Activated CD8-positive, alpha-beta memory T cell treated with anti-CD3 and anti-CD28 coated beads, Interleukin-2, amount 50 U/mL, for 1 hour (primary cell): ENCODE results near the gene ABCB6.
A peak's percentile ranks its signal among the peaks of the same experiment; 100 is the strongest.
"Not testable (repeated sequence)": the region's sequence is repeated elsewhere in the genome, so short reads cannot be mapped to it uniquely, and the experiment has no call there.

ENCODE experiments used
- DNase-seq: peaks from one replicate; pipeline ENCODE4 v3.0.0-alpha.2; 2020; ENCODE audit errors: extremely low read depth

ABCB6 gene

GRCh38 chr2:219218732-219219701 lies at the start of gene ABCB6:
Gene ABCB6, minus strand, starts transcription at chr2:219218958. Its CDS starts 285 bp downstream, at chr2:219218673.
- DNase-seq: peak; percentile 71

GRCh38 chr2:219268294-219268693 lies 49.5 kb upstream of the ABCB6 start:
- no peak for DNase-seq

- no peak for DNase-seq
These were observed 48.1 kb upstream of the ABCB6 start for GRCh38 chr2:219266886-219267285.

- DNase-seq: no peak
These were observed 47.5 kb upstream of the ABCB6 start for GRCh38 chr2:219266232-219266631.

GRCh38 chr2:219261024-219261855 lies 42.5 kb upstream of the ABCB6 start:
- no peak for DNase-seq

GRCh38 chr2:219258942-219259341 lies 40.2 kb upstream of the ABCB6 start:
- DNase-seq: not testable (repeated sequence)

- DNase-seq: no peak
These were observed 35.9 kb upstream of the ABCB6 start for GRCh38 chr2:219254590-219255201.

- peak; percentile 73 for DNase-seq
These were observed 35.2 kb upstream of the ABCB6 start, which contains the start of gene TUBA4A for GRCh38 chr2:219253753-219254589. Gene TUBA4A, minus strand, starts transcription at chr2:219253918. Its CDS starts 60 bp downstream, at chr2:219253858.

- DNase-seq: no peak
These were observed 34.4 kb upstream of the ABCB6 start, which contains the start of gene TUBA4B for GRCh38 chr2:219252900-219253752. Gene TUBA4B, plus strand, starts transcription at chr2:219253243. Its CDS starts 165 bp downstream, at chr2:219253408.

GRCh38 chr2:219252570-219252899 lies 33.8 kb upstream of the ABCB6 start:
- DNase-seq: no peak

- no peak for DNase-seq
These were observed 33.3 kb upstream of the ABCB6 start for GRCh38 chr2:219252084-219252483.

- no peak for DNase-seq
These were observed 32.9 kb upstream of the ABCB6 start for GRCh38 chr2:219251656-219252055.

GRCh38 chr2:219250049-219250781 lies 31.5 kb upstream of the ABCB6 start:
- no peak for DNase-seq

GRCh38 chr2:219249203-219249980 lies 30.6 kb upstream of the ABCB6 start:
- no peak for DNase-seq

- DNase-seq: no peak
These were observed 30.1 kb upstream of the ABCB6 start for GRCh38 chr2:219248845-219249202.

- peak; percentile 61 for DNase-seq
These were observed 29.2 kb upstream of the ABCB6 start for GRCh38 chr2:219247678-219248642.

- DNase-seq: no peak
These were observed 27.8 kb upstream of the ABCB6 start for GRCh38 chr2:219246559-219246958.

GRCh38 chr2:219245899-219246230 lies 27.1 kb upstream of the ABCB6 start:
- no peak for DNase-seq
